CD4-positive, alpha-beta T cell treated with Interferon gamma for 1 hour (primary cell): ENCODE data around the gene KIF26B.

Experiments used
- DNase-seq: peaks from one replicate; pipeline ENCODE4 v3.0.0-alpha.2; 2020

Gene KIF26B

DNA sequence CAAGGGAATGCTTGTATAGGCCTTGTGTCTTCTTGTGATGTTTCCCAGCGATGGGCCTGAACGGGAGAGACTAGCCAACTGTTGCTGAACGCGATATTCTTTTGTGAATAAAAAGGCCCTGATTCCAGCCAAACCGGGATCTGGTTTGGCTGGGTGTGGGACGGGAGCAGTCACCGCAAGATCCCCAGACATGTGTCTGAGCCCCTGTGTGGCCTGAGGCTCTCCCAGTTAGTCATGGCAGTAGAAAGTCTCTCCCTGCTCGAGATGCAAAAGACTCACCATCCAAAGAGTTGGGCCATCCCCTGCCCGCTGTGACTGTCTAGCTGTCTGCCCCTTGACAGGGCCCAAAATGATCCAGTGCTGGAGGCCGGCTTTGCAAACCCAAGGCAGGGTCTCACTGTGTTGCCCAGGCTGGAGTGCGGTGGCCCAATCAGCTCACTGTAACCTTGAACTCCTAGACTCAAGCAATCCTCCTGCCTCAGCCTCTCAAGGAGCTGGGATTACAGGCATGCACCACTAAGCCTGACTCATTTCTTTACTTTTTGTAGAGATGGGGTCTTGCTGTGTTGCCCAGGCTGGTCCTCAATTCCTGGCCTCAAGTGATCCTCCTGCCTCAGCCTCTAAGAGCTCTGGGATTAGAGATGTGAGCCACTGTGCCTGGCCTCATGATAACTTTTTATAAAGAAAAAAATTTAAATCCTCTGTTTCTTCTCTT, 56.4 kb downstream of the KIF26B start:
- DNase-seq, result no peak

DNA sequence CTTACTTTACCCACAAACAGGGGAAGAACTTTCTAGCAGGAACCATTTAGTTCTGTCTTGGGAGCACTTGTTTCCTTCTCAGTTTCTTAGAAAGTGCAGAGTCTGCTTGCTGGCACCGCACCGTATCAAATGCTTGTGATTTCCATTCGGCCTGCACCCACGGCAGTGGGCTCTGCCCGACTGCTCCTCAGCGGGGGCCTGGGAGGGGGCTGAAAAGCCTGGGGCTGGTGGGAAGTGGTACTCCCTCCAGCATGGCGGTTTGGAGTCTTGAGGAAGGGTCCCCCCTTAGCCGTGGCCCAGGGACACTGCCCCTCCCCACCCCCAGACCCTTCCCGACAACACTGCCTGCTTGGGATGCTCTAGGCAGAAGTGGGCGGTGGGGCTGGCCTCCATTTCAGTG, 57.0 kb downstream of the KIF26B start:
- no peak for DNase-seq

GRCh38 chr1:245212221-245212710, 57.5 kb downstream of the KIF26B start:
- no peak for DNase-seq

DNA sequence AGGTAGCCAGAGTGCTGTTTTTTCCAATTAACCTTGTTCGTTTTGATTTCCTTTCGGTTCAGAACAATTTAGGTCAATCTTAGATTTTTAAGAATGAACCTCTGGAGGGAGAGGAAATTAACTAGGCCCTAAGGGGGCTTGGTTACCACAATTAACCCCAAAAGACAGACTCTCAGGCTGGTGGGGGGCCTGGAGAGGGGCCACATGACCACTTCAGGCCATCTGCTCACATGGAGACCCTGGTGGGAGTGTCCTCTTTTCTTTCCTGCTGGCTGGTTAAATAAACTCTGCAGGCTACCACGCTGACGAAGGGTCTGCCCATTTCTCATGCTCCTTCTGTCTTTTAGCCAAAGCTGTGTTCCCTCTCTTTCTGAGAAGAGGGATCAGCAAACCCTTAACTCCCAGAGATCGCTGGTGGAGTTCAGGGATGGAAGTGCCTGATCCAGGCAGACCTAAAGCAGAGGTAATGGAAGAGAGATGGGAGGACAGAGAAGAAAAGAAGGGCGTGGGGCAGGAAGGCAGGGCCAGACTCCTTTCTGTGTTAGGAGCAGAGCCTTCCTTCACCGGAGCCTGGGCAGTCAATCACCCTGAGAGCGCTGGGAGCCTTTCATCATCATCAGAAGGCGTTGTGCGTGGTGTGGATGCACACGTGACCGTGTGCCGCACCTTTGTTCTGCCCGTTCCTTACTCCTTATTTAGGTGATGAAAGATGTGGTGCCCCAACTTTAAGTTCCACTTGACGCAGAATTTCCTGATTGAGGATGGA, 58.5 kb downstream of the KIF26B start:
- DNase-seq, result no peak

GRCh38 chr1:245215071-245215470, 60.3 kb downstream of the KIF26B start:
- DNase-seq, result no peak

GRCh38 chr1:245216366-245217115, 61.8 kb downstream of the KIF26B start:
- no peak for DNase-seq

DNA sequence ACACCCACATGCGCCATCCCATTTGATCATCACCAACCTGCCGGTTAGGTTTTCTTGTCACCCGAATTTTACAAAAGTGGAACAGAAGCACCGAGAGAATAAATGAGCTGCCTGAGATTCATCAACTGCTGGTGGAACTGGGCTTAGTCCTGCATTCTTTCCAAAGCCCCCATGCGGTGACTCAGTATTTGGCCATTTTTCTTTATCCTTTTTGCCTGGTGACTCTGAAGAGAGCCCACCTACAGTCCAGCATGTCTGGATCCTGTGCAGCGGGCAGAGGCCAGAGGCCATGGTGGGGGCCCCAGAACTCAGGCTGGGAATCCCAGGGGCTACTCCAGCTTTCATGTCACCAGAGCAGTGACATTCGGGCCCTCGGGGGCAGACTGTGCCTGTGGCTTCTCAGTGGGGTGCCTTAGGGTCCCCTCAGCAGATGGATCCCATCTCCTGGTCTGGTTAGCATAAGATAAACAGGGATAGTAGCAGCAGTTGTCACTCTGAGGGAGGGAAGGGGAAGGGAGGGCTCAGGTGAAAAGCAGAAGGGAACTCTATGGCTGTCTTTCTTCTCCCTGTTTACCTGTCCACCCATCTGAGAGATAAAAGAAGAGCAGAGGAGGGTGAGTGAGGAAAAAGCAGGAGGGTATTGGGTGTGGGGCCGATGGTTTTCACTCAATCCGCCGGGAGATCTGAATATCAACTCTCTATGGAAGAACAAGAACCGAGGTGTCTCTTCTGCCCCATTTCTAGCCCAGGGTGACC, 63.2 kb downstream of the KIF26B start:
- DNase-seq, result no peak

DNA sequence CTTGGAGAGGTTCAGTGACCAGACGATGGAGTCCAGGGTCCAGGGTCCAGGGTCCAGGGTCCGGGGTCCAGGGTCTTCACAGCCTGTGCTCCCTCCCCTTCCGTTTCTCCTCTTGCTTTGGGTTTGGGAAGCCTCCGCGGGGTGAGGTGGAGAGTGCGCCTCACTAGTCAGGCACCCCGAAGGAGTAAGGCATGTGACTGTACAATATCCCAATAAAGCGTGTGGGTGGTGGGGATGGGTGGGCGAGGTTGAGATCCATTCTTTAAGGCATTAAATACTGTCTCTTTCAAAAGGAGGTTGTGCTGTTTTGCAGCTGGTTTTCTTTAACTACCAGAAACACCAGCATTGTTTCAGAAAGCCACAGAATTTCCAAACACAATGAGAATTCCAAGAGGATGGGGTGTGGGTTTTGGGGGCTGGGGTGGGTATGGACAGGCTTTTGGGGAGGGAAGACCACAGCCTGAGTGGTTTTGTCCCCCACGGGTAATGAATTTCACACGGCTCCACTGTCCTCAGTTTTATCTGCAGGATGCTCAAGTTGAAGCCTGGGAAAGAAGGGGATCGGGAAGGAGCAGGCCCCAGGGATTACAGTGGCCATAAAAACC, 65.7 kb downstream of the KIF26B start:
- no peak for DNase-seq

GRCh38 chr1:245221805-245222204, 67.0 kb downstream of the KIF26B start:
- no peak for DNase-seq

DNA sequence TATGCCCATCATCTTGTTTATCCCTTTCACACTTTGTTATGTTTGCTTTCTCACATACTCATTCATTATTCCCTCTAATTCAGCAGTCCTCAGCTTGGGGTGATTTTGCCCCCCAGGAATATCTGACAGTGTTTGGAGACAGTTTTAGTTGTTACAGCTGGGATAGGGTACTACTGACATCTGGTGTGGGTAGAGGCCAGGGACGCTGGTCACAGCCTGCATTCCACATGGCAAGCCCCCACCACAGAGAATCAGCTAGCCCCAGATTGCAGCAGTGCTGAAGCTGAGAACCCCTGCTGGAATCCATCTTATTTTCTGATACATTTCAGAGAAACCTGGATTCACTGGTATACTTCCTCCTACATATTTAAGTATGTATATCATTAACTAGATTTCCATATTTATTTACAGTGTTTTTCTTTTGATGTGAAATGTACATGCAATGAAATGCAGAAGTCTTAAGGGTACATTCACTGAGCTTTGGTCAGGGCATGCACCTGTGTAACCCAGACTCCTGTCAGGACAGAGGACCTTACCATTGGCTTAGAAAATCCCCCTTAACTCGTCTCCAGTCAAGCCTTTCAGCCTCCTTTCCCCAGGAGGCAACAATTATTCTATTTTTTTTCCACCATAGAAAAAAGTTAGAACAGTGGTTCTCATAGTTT, 68.3 kb downstream of the KIF26B start:
- DNase-seq, result no peak

- no peak for DNase-seq
Measured at GRCh38 chr1:245225322-245226202, 70.8 kb downstream of the KIF26B start.

GRCh38 chr1:245226203-245226499, 71.4 kb downstream of the KIF26B start:
- no peak for DNase-seq

DNA sequence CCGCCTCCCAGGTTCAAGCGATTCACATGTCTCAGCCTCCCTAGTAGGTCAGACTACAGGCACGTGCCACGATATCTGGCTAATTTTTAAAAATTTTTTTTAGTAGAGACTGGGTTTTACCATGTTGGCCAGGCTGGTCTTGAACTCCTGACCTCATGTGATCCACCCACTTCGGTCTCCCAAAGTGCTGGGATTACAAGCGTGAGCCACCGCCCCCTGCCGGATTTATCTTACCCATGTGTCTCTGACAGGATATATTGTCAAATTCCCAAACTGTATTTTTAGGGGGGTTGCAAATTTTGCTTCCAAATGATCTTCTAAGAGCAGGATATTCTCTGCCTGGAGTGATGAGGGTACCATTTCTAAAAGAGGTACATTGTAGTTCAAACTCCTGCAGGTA, 74.3 kb downstream of the KIF26B start:
- no peak for DNase-seq

- no peak for DNase-seq
Measured at GRCh38 chr1:245232931-245233330, 78.1 kb downstream of the KIF26B start.

DNA sequence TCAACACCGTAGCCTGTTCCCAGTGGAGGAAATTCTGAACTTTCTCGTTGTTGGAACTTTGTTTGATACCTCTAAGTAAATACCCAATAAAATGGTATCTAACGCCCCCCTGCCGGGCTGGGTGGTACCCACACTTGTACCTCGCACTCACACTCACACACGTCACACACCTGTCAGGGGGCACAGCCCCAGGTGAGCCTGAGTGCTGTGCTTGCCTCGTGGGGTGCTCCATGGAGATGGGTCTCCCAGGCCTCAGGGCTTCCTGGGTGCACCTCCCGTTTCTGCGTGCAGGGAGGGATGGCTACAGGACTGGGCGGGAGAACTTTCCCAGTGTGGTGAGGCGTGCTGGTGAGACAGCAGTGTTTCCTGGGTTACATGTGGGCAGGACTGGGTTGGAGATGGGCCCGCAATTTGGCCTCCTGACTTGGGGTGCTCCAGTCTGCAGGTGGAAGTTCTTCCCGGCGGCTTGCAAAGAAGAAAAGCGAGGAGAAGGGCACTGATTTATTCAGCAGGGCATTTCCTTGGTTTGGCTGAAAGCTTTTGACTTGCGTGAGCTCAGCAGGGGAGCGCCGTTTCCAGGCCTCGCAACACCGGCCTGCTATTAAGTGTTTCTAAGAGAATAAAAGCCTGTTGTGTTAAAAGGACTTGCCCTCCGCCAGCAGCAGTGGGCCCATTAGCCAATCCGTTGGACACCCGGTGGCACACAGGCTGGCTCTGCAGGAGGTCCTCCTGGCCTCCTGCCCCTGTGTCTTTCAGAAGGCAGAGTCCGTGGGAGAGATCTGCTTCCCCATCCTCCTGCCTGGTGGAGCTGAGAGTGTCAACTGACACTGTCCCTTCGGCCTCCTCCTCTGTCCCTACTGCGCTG, 79.7 kb downstream of the KIF26B start:
- no peak for DNase-seq

- DNase-seq, result no peak
Measured at GRCh38 chr1:245235156-245235555, 80.4 kb downstream of the KIF26B start.

- DNase-seq, result no peak
Measured at GRCh38 chr1:245240648-245241165, 85.9 kb downstream of the KIF26B start.

DNA sequence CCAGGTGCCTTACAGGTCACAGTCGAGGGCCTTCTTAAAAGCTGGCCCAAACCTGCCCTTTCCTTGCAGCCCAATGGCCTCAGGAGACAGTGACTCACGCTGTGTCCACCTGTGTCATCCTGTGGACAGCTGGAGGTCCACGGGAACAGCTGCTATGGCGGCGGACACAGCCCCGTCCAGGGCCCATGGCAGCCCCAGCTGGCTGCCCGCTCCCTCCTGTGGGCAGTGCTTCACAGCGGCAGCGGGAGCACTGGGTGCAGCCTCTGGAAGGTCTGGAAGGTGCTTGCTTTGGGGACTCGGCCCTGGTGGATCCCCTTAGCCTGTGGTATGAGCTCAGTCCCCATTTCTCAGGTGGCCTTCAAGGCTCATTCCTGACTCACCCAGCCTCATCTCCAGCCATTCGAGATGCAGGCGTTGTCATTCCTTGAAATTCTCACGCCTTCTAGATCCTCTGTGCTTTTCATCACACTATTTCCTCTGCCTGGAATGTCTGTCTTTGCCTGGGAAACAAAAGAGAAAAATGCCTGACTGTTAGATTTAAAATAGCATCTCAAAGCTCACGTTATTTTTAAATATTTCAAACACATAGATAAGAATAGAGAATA, 86.8 kb downstream of the KIF26B start:
- DNase-seq, result no peak

DNA sequence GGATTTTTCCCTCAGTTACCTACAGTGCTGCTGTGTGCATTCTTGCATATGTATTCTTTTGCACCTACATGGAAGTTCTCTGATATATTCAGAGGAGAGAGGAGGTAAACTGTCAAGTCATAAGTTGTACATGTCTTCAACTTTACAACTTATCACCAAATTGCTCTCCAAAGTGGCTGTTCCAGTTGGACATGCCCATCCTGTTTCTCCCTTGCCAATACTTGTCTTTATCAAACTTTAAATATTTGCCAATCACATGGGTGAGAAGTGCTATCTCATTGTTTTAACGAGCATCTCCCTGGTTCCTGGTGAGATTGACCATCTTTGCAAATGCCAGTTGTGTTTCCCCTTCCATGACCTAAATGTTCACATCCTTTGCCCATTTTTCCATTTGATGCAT, 88.2 kb downstream of the KIF26B start:
- no peak for DNase-seq
